WTC11 (cell line): ENCODE measurements around the gene SLC36A2. TPM values are rescaled to one million over a fixed set of nuclear protein-coding genes. Genes with fewer than 3 reads are reported as not detected.

Experiments used
- ATAC-seq: fragments of 200-7000 bp; cut with Tn5 transposase; 2 replicates; pipeline ENCODE4 v1.10.0; 2021; ENCODE audit warnings: mild to moderate bottlenecking, moderate library complexity
- CTCF ChIA-PET: fragments of 300-600 bp; sonication (Branson Sonifier 250); formaldehyde crosslinking; loops from one replicate; lab custom pipeline; 2021; ENCODE audit warnings: antibody characterized with exemption; lab: Charles Lee
- POLR2A ChIA-PET: fragments of 350-600 bp; sonication (Branson Sonifier 250); formaldehyde crosslinking; loops from one replicate; lab custom pipeline; 2021; ENCODE audit warnings: antibody characterized with exemption; lab: Charles Lee
- DNase-seq: peaks from one replicate; pipeline ENCODE4 v3.0.0; 2021; ENCODE audit warnings: low spot score
- H3K27ac Mint-ChIP-seq: 2 replicates; pipeline ENCODE4 v1.8.0; 2021; ENCODE audit warnings: mixed read lengths
- H3K27me3 Mint-ChIP-seq: 2 replicates; pipeline ENCODE4 v1.8.0; 2021; ENCODE audit warnings: low read depth, mild to moderate bottlenecking, moderate library complexity, mixed read lengths
- H3K36me3 Mint-ChIP-seq: 2 replicates; pipeline ENCODE4 v1.8.0; 2021; ENCODE audit warnings: mixed read lengths
- H3K4me1 Mint-ChIP-seq: 2 replicates; pipeline ENCODE4 v1.8.0; 2022; ENCODE audit warnings: mixed read lengths
- H3K4me3 Mint-ChIP-seq: 2 replicates; pipeline ENCODE4 v1.8.0; 2021; ENCODE audit warnings: mild to moderate bottlenecking, moderate library complexity, mixed read lengths
- H3K9me3 Mint-ChIP-seq: 2 replicates; pipeline ENCODE4 v1.8.0; 2021; ENCODE audit warnings: mixed read lengths
- AFF4 ChIP-seq: sonication (generic); formaldehyde crosslinking; IDR thresholded peaks from 2 replicates; pipeline ENCODE4 v1.8.1; 2023; ENCODE audit warnings: mild to moderate bottlenecking, missing genetic modification reagents, borderline replicate concordance
- E2F1 ChIP-seq: sonication (generic); formaldehyde crosslinking; IDR thresholded peaks from 2 replicates; pipeline ENCODE4 v1.8.0; 2022; ENCODE audit warnings: mild to moderate bottlenecking, missing genetic modification reagents
- GABPB1 ChIP-seq: sonication (generic); formaldehyde crosslinking; IDR thresholded peaks from 2 replicates; pipeline ENCODE4 v1.8.1; 2023; ENCODE audit warnings: mild to moderate bottlenecking, missing genetic modification reagents
- IRF1 ChIP-seq: sonication (generic); formaldehyde crosslinking; IDR thresholded peaks from 2 replicates; pipeline ENCODE4 v1.8.0; 2023; ENCODE audit warnings: missing genetic modification reagents
- NFYB ChIP-seq: sonication (generic); formaldehyde crosslinking; conservative IDR thresholded peaks from 2 replicates; pipeline ENCODE4 v1.8.0; 2022; ENCODE audit warnings: low read depth, missing genetic modification reagents
- OVOL2 ChIP-seq: fragments of 250-450 bp; sonication (Bioruptor Pico); IDR thresholded peaks from 2 replicates; pipeline ENCODE4 v1.9.0; 2021; ENCODE audit warnings: mild to moderate bottlenecking, borderline replicate concordance
- SOX15 ChIP-seq: fragments of 250-450 bp; sonication (Bioruptor Pico); IDR thresholded peaks from 2 replicates; pipeline ENCODE4 v1.9.0; 2021; ENCODE audit warnings: mild to moderate bottlenecking
- STAT6 ChIP-seq: sonication (generic); formaldehyde crosslinking; conservative IDR thresholded peaks from 2 replicates; pipeline ENCODE4 v1.8.1; 2023; ENCODE audit warnings: mild to moderate bottlenecking, low read depth, missing genetic modification reagents, moderate library complexity
- TP53 ChIP-seq: sonication (generic); formaldehyde crosslinking; IDR thresholded peaks from 2 replicates; pipeline ENCODE4 v1.8.1; 2023; ENCODE audit warnings: mild to moderate bottlenecking, missing genetic modification reagents
- USF1 ChIP-seq: sonication (generic); formaldehyde crosslinking; IDR thresholded peaks from 2 replicates; pipeline ENCODE4 v1.8.0; 2022; ENCODE audit warnings: mild to moderate bottlenecking, missing genetic modification reagents
- ZNF232 ChIP-seq: sonication (generic); formaldehyde crosslinking; IDR thresholded peaks from 2 replicates; pipeline ENCODE4 v1.8.0; 2022; ENCODE audit warnings: mild to moderate bottlenecking, missing genetic modification reagents
- ZNF263 ChIP-seq: sonication (generic); formaldehyde crosslinking; IDR thresholded peaks from 2 replicates; pipeline ENCODE4 v1.8.1; 2022; ENCODE audit warnings: low read depth, mild to moderate bottlenecking, moderate library complexity, missing genetic modification reagents
- ZSCAN18 ChIP-seq: fragments of 250-450 bp; sonication (Bioruptor Pico); IDR thresholded peaks from 2 replicates; pipeline ENCODE4 v2.1.2; 2022; ENCODE audit warnings: mild to moderate bottlenecking, moderate library complexity
- total RNA-seq: library from RNA; stranded (reverse); gene quantifications from 3 replicates; pipeline ENCODE4 v1.2.3, GENCODE V29; 2021

Gene SLC36A2
- total RNA-seq, 1 experiment from 2014 or later, result not detected

GRCh38 chr5:151281001-151281639, 66.2 kb downstream of the SLC36A2 start:
- Mint-ChIP-seq H3K4me3 (no peak overlapping the region), H3K9me3 (peaks cover 4% of the 10 kb centered on the region; the same call in 1 of the 2 replicates), H3K27ac (no peak overlapping the region), H3K27me3 (peaks cover 8% of the 10 kb centered on the region), H3K4me1 (no peaks in the 10 kb centered on the region; the same call in 1 of the 2 replicates), H3K36me3 (no peaks in the 10 kb centered on the region)
- ATAC-seq, result no peak
- CTCF ChIA-PET, result interaction anchor here (1.2 to 1.7 kb wide), 3 partner anchors 17 to 155 kb away, joined by 4 to 5 read pairs (median 4); no protein-coding TSS in a partner anchor
- POLR2A ChIA-PET, result no interaction called here
- TF ChIP-seq IRF1 (no peak), ZNF232 (CRISPR knock-in tag) (no peak), OVOL2 (CRISPR knock-in tag) (no peak), ZSCAN18 (CRISPR knock-in tag) (no peak), E2F1 (no peak), STAT6 (no peak), NFYB (no peak), AFF4 (CRISPR knock-in tag) (no peak), GABPB1 (CRISPR knock-in tag) (no peak), TP53 (CRISPR knock-in tag) (no peak), SOX15 (no peak)
- DNase-seq, result no peak

GRCh38 chr5:151280443-151280842, 66.9 kb downstream of the SLC36A2 start:
- H3K27me3 Mint-ChIP-seq, result peaks cover 8% of the 10 kb centered on the region
- H3K36me3 Mint-ChIP-seq, result no peaks in the 10 kb centered on the region
- ATAC-seq, result no peak
- no peak for DNase-seq
- POLR2A ChIA-PET, result no interaction called here
- H3K4me1 Mint-ChIP-seq, result no peaks in the 10 kb centered on the region; the same call in 1 of the 2 replicates
- no peak overlapping the region for H3K4me3 Mint-ChIP-seq
- no peak overlapping the region for H3K27ac Mint-ChIP-seq
- TF ChIP-seq AFF4 (CRISPR knock-in tag) (no peak), ZNF263 (no peak), USF1 (CRISPR knock-in tag) (no peak), IRF1 (no peak)
- TF ChIP-seq, all 79 proteins: peak for 0
- peaks cover 4% of the 10 kb centered on the region; the same call in 1 of the 2 replicates for H3K9me3 Mint-ChIP-seq
- CTCF ChIA-PET, result interaction anchor here (1.1 to 1.7 kb wide), 3 partner anchors 18 to 154 kb away, joined by 3 to 4 read pairs (median 4); no protein-coding TSS in a partner anchor
